Smooth muscle cell (in vitro differentiated cells): ENCODE measurements around the gene FAM177B. TPM values are rescaled to one million over a fixed set of nuclear protein-coding genes. Genes with fewer than 3 reads are reported as not detected.

ENCODE experiments used
- DNase-seq: peaks from one replicate; lab custom pipeline; 2025; ENCODE audit not compliant: unreplicated experiment; lab: John Stamatoyannopoulos, UW
- H2AFZ ChIP-seq: fragments of 200-600 bp; sonication (generic); 2 replicates; pipeline ENCODE4 v1.6.0; 2016; ENCODE audit warnings: antibody characterized with exemption, low read depth, mild to moderate bottlenecking
- H3F3A ChIP-seq: fragments of 200-600 bp; sonication (generic); 2 replicates; pipeline ENCODE4 v1.6.0; 2017; ENCODE audit warnings: antibody characterized with exemption, low read depth
- H3K27ac ChIP-seq: fragments of 200-600 bp; sonication (generic); 2 replicates; pipeline ENCODE4 v1.5.1; 2016; ENCODE audit warnings: low read depth, mild to moderate bottlenecking
- H3K27me3 ChIP-seq: fragments of 200-600 bp; sonication (generic); 2 replicates; pipeline ENCODE4 v1.6.1; 2016; ENCODE audit warnings: low read depth, mild to moderate bottlenecking
- H3K36me3 ChIP-seq: fragments of 200-600 bp; sonication (generic); 2 replicates; pipeline ENCODE4 v1.5.1; 2016; ENCODE audit warnings: low read depth
- H3K4me1 ChIP-seq: fragments of 200-600 bp; sonication (generic); 2 replicates; pipeline ENCODE4 v1.5.1; 2016; ENCODE audit warnings: low read depth
- H3K4me2 ChIP-seq: fragments of 200-600 bp; sonication (generic); 2 replicates; pipeline ENCODE4 v1.6.0; 2016; ENCODE audit warnings: mild to moderate bottlenecking
- H3K4me3 ChIP-seq: fragments of 200-600 bp; sonication (generic); 2 replicates; pipeline ENCODE4 v1.5.1; 2016; ENCODE audit warnings: mild to moderate bottlenecking
- H3K79me2 ChIP-seq: fragments of 200-600 bp; sonication (generic); 2 replicates; pipeline ENCODE4 v1.6.0; 2016; ENCODE audit warnings: low read depth, mild to moderate bottlenecking
- H3K9ac ChIP-seq: fragments of 200-600 bp; sonication (generic); 2 replicates; pipeline ENCODE4 v1.6.0; 2016; ENCODE audit warnings: low read depth
- H3K9me3 ChIP-seq: fragments of 200-600 bp; sonication (generic); replicated peaks from 2 replicates; pipeline ENCODE4 v1.5.1; 2016; ENCODE audit warnings: low read depth
- H4K20me1 ChIP-seq: fragments of 200-600 bp; sonication (generic); 2 replicates; pipeline ENCODE4 v1.6.0; 2016; ENCODE audit warnings: low read depth
- CTCF ChIP-seq: fragments of 200-600 bp; sonication (generic); IDR thresholded peaks from 2 replicates; pipeline ENCODE4 v1.5.1; 2017; ENCODE audit warnings: borderline replicate concordance, mild to moderate bottlenecking, antibody characterized with exemption; ENCODE audit not compliant: insufficient read depth, poor library complexity, severe bottlenecking
- WGBS: methylation state at CpG from one replicate; pipeline ENCODE4 v1.1.7; 2016; ENCODE audit warnings: low lambda C conversion rate; 5-methylcytosine and 5-hydroxymethylcytosine counted together
- polyA plus RNA-seq: library from polyadenylated mRNA; unstranded; fragments of >200 nt; fragmentation: Nextera tagmentation; extraction: Ambion mirVana; gene quantifications from 2 replicates; pipeline ENCODE4 v1.2.1, GENCODE V29; 2016
- total RNA-seq: library from RNA; depleted of rRNA; stranded (reverse); fragments of >200 nt; gene quantifications from 2 replicates; pipeline ENCODE4 v1.2.3, GENCODE V29; 2014

FAM177B gene
- total and polyA plus RNA-seq, 2 experiments from 2014 or later, result not detected

- no peaks in the 10 kb centered on the region for H3F3A ChIP-seq
- H3K36me3 ChIP-seq, result peaks cover 16% of the 10 kb centered on the region
- DNase-seq, result no peak
- H3K27ac ChIP-seq, result no peak overlapping the region
- H3K9ac ChIP-seq, result no peak overlapping the region
- no peaks in the 10 kb centered on the region for H3K4me1 ChIP-seq
- H3K9me3 ChIP-seq, result no peaks in the 10 kb centered on the region
- no peak overlapping the region for H3K4me3 ChIP-seq
- TF ChIP-seq CTCF, result no peak
- H3K27me3 ChIP-seq, result no peaks in the 10 kb centered on the region
- no peak overlapping the region for H2AFZ ChIP-seq
- WGBS, result 98% methylated on average over 2 of the region's 2 CpGs
- peaks cover 41% of the 10 kb centered on the region for H4K20me1 ChIP-seq
- peaks cover 43% of the 10 kb centered on the region for H3K79me2 ChIP-seq
- H3K4me2 ChIP-seq, result no peak overlapping the region
These were observed 39.8 kb upstream of the FAM177B start for GRCh38 chr1:222697203-222697602.

GRCh38 chr1:222697826-222698225 is 39.2 kb upstream of the FAM177B start:
- no peak overlapping the region for H3K9ac ChIP-seq
- no peaks in the 10 kb centered on the region for H3K4me1 ChIP-seq
- peaks cover 22% of the 10 kb centered on the region for H3K36me3 ChIP-seq
- H3F3A ChIP-seq, result no peaks in the 10 kb centered on the region
- no peak for DNase-seq
- H3K27me3 ChIP-seq, result no peaks in the 10 kb centered on the region
- no peak overlapping the region for H3K4me2 ChIP-seq
- WGBS, result 97% methylated on average over 2 of the region's 2 CpGs
- peaks cover 45% of the 10 kb centered on the region for H4K20me1 ChIP-seq
- no peak for TF ChIP-seq CTCF
- no peaks in the 10 kb centered on the region for H3K9me3 ChIP-seq
- no peak overlapping the region for H2AFZ ChIP-seq
- H3K4me3 ChIP-seq, result no peak overlapping the region
- peaks cover 45% of the 10 kb centered on the region for H3K79me2 ChIP-seq
- no peak overlapping the region for H3K27ac ChIP-seq

GRCh38 chr1:222702210-222702609 is 34.8 kb upstream of the FAM177B start:
- Histone ChIP-seq H3K36me3 (peaks cover 14% of the 10 kb centered on the region), H3F3A (no peaks in the 10 kb centered on the region), H3K79me2 (peaks cover 60% of the 10 kb centered on the region), H3K9ac (no peak overlapping the region), H2AFZ (no peak overlapping the region), H3K27ac (no peak overlapping the region), H3K4me2 (no peak overlapping the region), H4K20me1 (peaks cover 34% of the 10 kb centered on the region), H3K4me1 (no peaks in the 10 kb centered on the region), H3K4me3 (no peak overlapping the region), H3K9me3 (no peaks in the 10 kb centered on the region), H3K27me3 (no peaks in the 10 kb centered on the region)
- no peak for TF ChIP-seq CTCF
- DNase-seq, result no peak
- 95% methylated on average over 4 of the region's 4 CpGs for WGBS

GRCh38 chr1:222704260-222704659 is 32.7 kb upstream of the FAM177B start:
- Histone ChIP-seq H3K27me3 (no peaks in the 10 kb centered on the region), H4K20me1 (peaks cover 33% of the 10 kb centered on the region), H3K36me3 (peaks cover 14% of the 10 kb centered on the region), H3K79me2 (peaks cover 72% of the 10 kb centered on the region), H3K4me1 (no peaks in the 10 kb centered on the region), H3K4me2 (no peak overlapping the region), H3K4me3 (no peak overlapping the region), H3K9ac (no peak overlapping the region), H3F3A (no peaks in the 10 kb centered on the region), H3K27ac (no peak overlapping the region), H3K9me3 (no peaks in the 10 kb centered on the region), H2AFZ (no peak overlapping the region)
- DNase-seq, result no peak
- TF ChIP-seq CTCF, result no peak
- 97% methylated on average over 1 of the region's 1 CpG for WGBS
